ENCODE measurements around the gene LNPEP. TPM values are rescaled to one million over a fixed set of nuclear protein-coding genes. Genes with fewer than 3 reads are reported as not detected.

The LNPEP gene
- total and polyA plus RNA-seq, 2 donors (not counting 1 experiment from before 2014, with no cell fraction given), result 10.5 to 92.9 TPM

DNA sequence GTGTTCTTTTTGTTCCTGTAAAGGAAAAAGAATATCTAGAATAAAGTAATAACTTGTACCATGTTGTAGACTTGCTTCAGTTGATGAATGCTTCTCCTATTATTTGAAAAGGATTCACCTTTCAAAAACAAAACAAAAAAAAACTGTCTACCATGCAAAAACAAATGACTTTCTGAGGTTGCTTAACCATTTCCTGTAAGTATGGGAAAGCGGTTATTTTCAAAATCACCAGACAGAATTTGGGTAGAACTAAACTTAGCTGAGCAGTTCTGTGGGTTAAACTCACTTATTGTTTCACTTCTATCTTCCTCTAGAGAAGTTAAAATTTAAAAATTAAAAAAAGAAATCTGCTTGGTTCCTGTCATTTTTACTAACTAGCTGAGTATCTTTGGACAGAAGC is 25.2 kb downstream of the LNPEP start:
- peak overlapping the region; percentile 75 for H3K4me3 Mint-ChIP-seq
- H3K27ac ChIP-seq (ENCODE audit: low read length in 2 of 2), result peak overlapping the region in 1 of 2 donors; percentile 86
- no peak overlapping the region for H2AFZ ChIP-seq (ENCODE audit: insufficient read depth, low read depth, low read length, poor library complexity, severe bottlenecking)
- H3K27ac Mint-ChIP-seq, result peak overlapping the region; percentile 85
- H3K27me3 ChIP-seq (replicated peaks in 1 of 4; ENCODE audit: control extremely low read depth in 1 of 4, control insufficient read depth in 3 of 4, insufficient read depth in 4 of 4, low read length in 3 of 4), result no peaks in the 10 kb centered on the region
- H3K9ac ChIP-seq (ENCODE audit: low read length), result peak overlapping the region; percentile 40
- no peaks in the 10 kb centered on the region for H3K9me3 ChIP-seq (ENCODE audit: control extremely low read depth in 1 of 3, control insufficient read depth in 2 of 3, insufficient read depth in 1 of 3, low read length in 2 of 3)
- peak overlapping the region in 2 of 5 experiments; percentile 0 to 22 for H3K4me3 ChIP-seq (ENCODE audit: control extremely low read depth in 1 of 5, extremely low read depth in 1 of 5, insufficient read depth in 1 of 5, low read depth in 2 of 5, low read length in 4 of 5)
- H4K20me1 ChIP-seq (ENCODE audit: control insufficient read depth, insufficient read depth, low read length, poor library complexity, severe bottlenecking), result peaks cover 12% of the 10 kb centered on the region
- H3K79me2 ChIP-seq (ENCODE audit: control insufficient read depth, insufficient read depth, low read length), result peaks cover 97% of the 10 kb centered on the region
- TF ChIP-seq, protein P1, sequence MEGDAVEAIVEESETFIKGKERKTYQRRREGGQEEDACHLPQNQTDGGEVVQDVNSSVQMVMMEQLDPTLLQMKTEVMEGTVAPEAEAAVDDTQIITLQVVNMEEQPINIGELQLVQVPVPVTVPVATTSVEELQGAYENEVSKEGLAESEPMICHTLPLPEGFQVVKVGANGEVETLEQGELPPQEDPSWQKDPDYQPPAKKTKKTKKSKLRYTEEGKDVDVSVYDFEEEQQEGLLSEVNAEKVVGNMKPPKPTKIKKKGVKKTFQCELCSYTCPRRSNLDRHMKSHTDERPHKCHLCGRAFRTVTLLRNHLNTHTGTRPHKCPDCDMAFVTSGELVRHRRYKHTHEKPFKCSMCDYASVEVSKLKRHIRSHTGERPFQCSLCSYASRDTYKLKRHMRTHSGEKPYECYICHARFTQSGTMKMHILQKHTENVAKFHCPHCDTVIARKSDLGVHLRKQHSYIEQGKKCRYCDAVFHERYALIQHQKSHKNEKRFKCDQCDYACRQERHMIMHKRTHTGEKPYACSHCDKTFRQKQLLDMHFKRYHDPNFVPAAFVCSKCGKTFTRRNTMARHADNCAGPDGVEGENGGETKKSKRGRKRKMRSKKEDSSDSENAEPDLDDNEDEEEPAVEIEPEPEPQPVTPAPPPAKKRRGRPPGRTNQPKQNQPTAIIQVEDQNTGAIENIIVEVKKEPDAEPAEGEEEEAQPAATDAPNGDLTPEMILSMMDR (IDR thresholded peaks at IDR 0.05), result no peak
- no peak for TF ChIP-seq EZH2 (IDR thresholded peaks at IDR 0.05; ENCODE audit: borderline replicate concordance, insufficient read depth, low read depth, low read length, poor library complexity, severe bottlenecking)
- H3K4me1 Mint-ChIP-seq, result peaks cover 80% of the 10 kb centered on the region
- ChIA-PET POLR2A (interaction anchor here (1.8 kb wide), 1 partner anchor 25 kb away, joined by 9 read pairs; the partner anchor contains the start of gene LNPEP), CTCF (interaction anchor here (0.6 to 1.4 kb wide), 5 partner anchors 33 to 94 kb away, joined by 3 read pairs; no protein-coding TSS in a partner anchor)
- H3K27me3 Mint-ChIP-seq, result no peaks in the 10 kb centered on the region
- peaks cover 62 to 77% of the 10 kb centered on the region in 2 donors for H3K4me1 ChIP-seq (ENCODE audit: control insufficient read depth in 2 of 2, insufficient read depth in 2 of 2, low read length in 2 of 2)
- peaks cover 0 to 3% of the 10 kb centered on the region in 2 experiments for H3K36me3 ChIP-seq (replicated peaks in 1 of 2; ENCODE audit: control extremely low read depth in 1 of 2, control insufficient read depth in 1 of 2, extremely low read depth in 1 of 2, insufficient read depth in 2 of 2, low read length in 1 of 2)
- WGBS (ENCODE audit: insufficient coverage), result no CpG with 5 or more reads among the region's 1 CpG
- ATAC-seq (ENCODE audit: low read depth), result peak; percentile 59
- peak overlapping the region; percentile 67 for H3K4me2 ChIP-seq (replicated peaks; ENCODE audit: low read depth, low read length, poor library complexity, severe bottlenecking)
- H3K9me3 Mint-ChIP-seq (ENCODE audit: insufficient read depth), result no peaks in the 10 kb centered on the region
- DNase-seq, result peak; percentile 68
- intact Hi-C loops (cut with micrococcal nuclease), result loop anchor here (1.0 to 5.0 kb wide), 3 partner anchors 16 to 64 kb away; no protein-coding TSS in a partner anchor

DNA sequence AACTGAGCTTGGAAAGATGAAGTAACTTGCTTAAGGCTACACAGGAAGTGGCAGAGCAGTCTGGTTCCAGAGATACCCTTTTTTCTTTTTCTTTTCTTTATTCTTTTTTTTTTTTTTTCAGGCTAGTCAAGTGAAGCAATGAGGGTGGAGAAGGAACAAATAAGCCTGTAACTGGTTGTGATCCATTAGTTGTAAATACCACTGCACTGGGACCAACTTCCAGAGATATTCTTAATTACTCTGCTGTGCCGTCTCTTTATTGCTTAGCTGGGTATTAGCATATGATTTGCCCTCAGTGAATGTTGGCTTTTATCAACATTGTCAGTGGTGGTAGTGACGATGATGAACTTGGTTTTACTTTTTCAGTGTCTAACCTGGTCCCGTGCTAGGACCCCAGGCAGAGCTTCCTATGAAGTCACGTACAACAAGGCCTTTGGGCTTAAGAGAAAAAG is 26.7 kb downstream of the LNPEP start:
- H3K4me3 Mint-ChIP-seq, result peak overlapping the region; percentile 60
- Histone ChIP-seq H3K9ac (ENCODE audit: low read length) (peak overlapping the region; percentile 38), H3K4me2 (replicated peaks; ENCODE audit: low read depth, low read length, poor library complexity, severe bottlenecking) (peak overlapping the region; percentile 67), H3K4me3 (ENCODE audit: control extremely low read depth in 1 of 5, extremely low read depth in 1 of 5, insufficient read depth in 1 of 5, low read depth in 2 of 5, low read length in 4 of 5) (peak overlapping the region in 2 of 5 experiments; percentile 8 to 34), H3K4me1 (ENCODE audit: control insufficient read depth in 2 of 2, insufficient read depth in 2 of 2, low read length in 2 of 2) (peaks cover 48 to 62% of the 10 kb centered on the region in 2 donors), H4K20me1 (ENCODE audit: control insufficient read depth, insufficient read depth, low read length, poor library complexity, severe bottlenecking) (peaks cover 16% of the 10 kb centered on the region), H3K9me3 (ENCODE audit: control extremely low read depth in 1 of 3, control insufficient read depth in 2 of 3, insufficient read depth in 1 of 3, low read length in 2 of 3) (no peaks in the 10 kb centered on the region), H3K27me3 (replicated peaks in 1 of 4; ENCODE audit: control extremely low read depth in 1 of 4, control insufficient read depth in 3 of 4, insufficient read depth in 4 of 4, low read length in 3 of 4) (no peaks in the 10 kb centered on the region), H3K36me3 (replicated peaks in 1 of 2; ENCODE audit: control extremely low read depth in 1 of 2, control insufficient read depth in 1 of 2, extremely low read depth in 1 of 2, insufficient read depth in 2 of 2, low read length in 1 of 2) (peaks cover 0 to 11% of the 10 kb centered on the region in 2 experiments), H3K79me2 (ENCODE audit: control insufficient read depth, insufficient read depth, low read length) (peaks cover 97% of the 10 kb centered on the region), H2AFZ (ENCODE audit: insufficient read depth, low read depth, low read length, poor library complexity, severe bottlenecking) (peak overlapping the region; percentile 36), H3K27ac (ENCODE audit: low read length in 2 of 2) (peak overlapping the region; percentile 39 to 86)
- TF ChIP-seq EZH2 (IDR thresholded peaks at IDR 0.05; ENCODE audit: borderline replicate concordance, insufficient read depth, low read depth, low read length, poor library complexity, severe bottlenecking), result no peak
- TF ChIP-seq, protein P1 (IDR thresholded peaks at IDR 0.05), result no peak
- no peaks in the 10 kb centered on the region for H3K9me3 Mint-ChIP-seq (ENCODE audit: insufficient read depth)
- CTCF ChIA-PET, result interaction anchor here (0.5 to 1.3 kb wide), 8 partner anchors 26 to 789 kb away, joined by 3 to 6 read pairs (median 3); partner anchors contain the start of gene LNPEP
- ATAC-seq (ENCODE audit: low read depth) (no peak), DNase-seq (peak; percentile 33)
- intact Hi-C loops (cut with micrococcal nuclease), result loop anchor here (5.0 kb wide), 1 partner anchor 35 kb away; no protein-coding TSS in a partner anchor
- POLR2A ChIA-PET, result interaction anchor here (0.5 to 1.9 kb wide), 4 partner anchors 18 to 155 kb away, joined by 5 to 7 read pairs (median 7); partner anchors contain the start of genes ERAP1 and LNPEP
- H3K27ac Mint-ChIP-seq, result peak overlapping the region; percentile 63
- peaks cover 76% of the 10 kb centered on the region for H3K4me1 Mint-ChIP-seq
- 88% methylated on average over 1 of the region's 4 CpGs for WGBS (ENCODE audit: insufficient coverage)
- no peaks in the 10 kb centered on the region for H3K27me3 Mint-ChIP-seq

All from B cell (primary cell).